ENCODE results near the gene SELENOM. TPM values are rescaled to one million over a fixed set of nuclear protein-coding genes. Genes with fewer than 3 reads are reported as not detected.

The SELENOM gene
- total RNA-seq, 2 donors from 2014 or later, result 27.1 to 61.7 TPM

- intact Hi-C loops (cut with DNase I), result no loop called here
- no peak overlapping the region for H3K4me3 ChIP-seq
- peaks cover 4% of the 10 kb centered on the region for H3K4me1 ChIP-seq
- H3K9me3 ChIP-seq, result no peaks in the 10 kb centered on the region
- peak overlapping the region in 1 of 2 donors; percentile 45 for H3K9ac ChIP-seq (ENCODE audit: low read depth in 2 of 2, low read length in 2 of 2)
- DNase-seq, result peak; percentile 42
- peak overlapping the region; percentile 27 for H3K27ac ChIP-seq
- H3K36me3 ChIP-seq, result peaks cover 5% of the 10 kb centered on the region
- H3K27me3 ChIP-seq, result no peaks in the 10 kb centered on the region
- TF ChIP-seq, protein P1, sequence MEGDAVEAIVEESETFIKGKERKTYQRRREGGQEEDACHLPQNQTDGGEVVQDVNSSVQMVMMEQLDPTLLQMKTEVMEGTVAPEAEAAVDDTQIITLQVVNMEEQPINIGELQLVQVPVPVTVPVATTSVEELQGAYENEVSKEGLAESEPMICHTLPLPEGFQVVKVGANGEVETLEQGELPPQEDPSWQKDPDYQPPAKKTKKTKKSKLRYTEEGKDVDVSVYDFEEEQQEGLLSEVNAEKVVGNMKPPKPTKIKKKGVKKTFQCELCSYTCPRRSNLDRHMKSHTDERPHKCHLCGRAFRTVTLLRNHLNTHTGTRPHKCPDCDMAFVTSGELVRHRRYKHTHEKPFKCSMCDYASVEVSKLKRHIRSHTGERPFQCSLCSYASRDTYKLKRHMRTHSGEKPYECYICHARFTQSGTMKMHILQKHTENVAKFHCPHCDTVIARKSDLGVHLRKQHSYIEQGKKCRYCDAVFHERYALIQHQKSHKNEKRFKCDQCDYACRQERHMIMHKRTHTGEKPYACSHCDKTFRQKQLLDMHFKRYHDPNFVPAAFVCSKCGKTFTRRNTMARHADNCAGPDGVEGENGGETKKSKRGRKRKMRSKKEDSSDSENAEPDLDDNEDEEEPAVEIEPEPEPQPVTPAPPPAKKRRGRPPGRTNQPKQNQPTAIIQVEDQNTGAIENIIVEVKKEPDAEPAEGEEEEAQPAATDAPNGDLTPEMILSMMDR (IDR thresholded peaks at IDR 0.05), result peak; percentile 72
Measured at GRCh38 chr22:31089160-31090100, 17.9 kb downstream of the SELENOM start.

DNA sequence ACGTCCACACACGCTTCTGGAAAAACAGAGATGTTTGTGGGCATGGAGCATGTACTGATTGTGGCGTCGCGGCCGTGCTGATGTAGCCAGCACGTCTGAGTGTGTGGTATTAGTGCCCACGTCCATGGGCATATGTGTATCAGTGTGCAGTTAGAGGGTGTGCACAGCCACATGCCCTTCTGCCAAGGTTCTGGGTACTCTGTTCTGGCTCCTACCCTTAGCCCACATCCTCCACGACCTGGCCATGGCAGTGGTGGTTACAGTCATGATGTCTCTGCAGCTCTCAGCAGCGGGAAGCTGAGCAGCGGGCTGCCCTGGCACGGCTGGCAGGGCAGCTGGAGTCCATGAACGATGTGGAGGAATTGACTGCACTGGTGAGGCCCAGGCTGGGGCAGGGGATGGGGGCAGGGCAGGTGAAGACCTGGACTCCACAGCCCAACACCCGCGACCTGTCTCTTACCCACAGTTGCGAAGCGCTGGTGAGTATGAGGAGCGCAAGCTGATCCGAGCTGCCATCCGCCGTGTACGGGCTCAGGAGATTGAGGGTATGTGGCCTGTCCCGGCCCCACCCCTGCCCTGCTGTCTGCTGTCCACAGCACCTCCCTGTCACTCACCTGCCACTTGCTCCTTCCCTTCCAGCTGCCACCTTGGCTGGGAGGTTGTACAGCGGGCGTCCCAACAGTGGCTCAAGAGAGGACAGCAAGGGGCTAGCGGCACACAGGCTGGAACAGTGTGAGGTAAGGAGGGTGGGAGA lies 19.0 kb downstream of the SELENOM start:
- TF ChIP-seq, protein P1 (IDR thresholded peaks at IDR 0.05), result no peak
- Histone ChIP-seq H3K36me3 (peaks cover 5% of the 10 kb centered on the region), H3K9me3 (no peaks in the 10 kb centered on the region), H3K4me1 (peaks cover 13% of the 10 kb centered on the region), H3K4me3 (no peak overlapping the region), H3K9ac (ENCODE audit: low read depth in 2 of 2, low read length in 2 of 2) (no peak overlapping the region), H3K27ac (no peak overlapping the region), H3K27me3 (no peaks in the 10 kb centered on the region)
- DNase-seq, result no peak
- intact Hi-C loops (cut with DNase I), result no loop called here

DNA sequence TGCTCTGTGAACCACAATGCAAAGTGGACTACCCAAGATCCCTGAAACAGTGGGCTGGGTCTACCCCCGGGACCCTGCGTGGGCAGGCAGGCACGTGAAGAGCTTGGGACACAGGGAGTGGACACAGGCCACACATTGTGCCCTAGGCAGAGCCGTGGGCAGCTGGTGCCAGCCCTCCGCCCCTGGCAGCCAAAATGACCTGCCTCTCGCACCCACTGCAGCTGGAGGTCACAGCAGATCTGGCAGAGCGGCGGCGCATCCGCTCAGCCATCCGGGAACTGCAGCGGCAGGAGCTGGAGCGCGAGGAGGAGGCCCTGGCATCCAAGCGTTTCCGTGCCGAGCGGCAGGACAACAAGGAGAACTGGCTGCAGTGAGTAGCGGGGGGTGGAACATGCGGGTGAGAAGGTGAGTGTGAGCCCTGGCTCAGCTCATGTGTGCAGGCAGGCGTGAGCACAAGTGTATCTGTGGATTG lies 19.6 kb downstream of the SELENOM start:
- H3K36me3 ChIP-seq, result no peaks in the 10 kb centered on the region
- intact Hi-C loops (cut with DNase I), result no loop called here
- no peak overlapping the region for H3K9ac ChIP-seq (ENCODE audit: low read depth in 2 of 2, low read length in 2 of 2)
- H3K4me1 ChIP-seq, result peaks cover 18% of the 10 kb centered on the region
- TF ChIP-seq, protein P1 (IDR thresholded peaks at IDR 0.05), result no peak
- H3K27me3 ChIP-seq, result no peaks in the 10 kb centered on the region
- no peak overlapping the region for H3K4me3 ChIP-seq
- no peak for DNase-seq
- no peaks in the 10 kb centered on the region for H3K9me3 ChIP-seq
- H3K27ac ChIP-seq, result no peak overlapping the region

DNA sequence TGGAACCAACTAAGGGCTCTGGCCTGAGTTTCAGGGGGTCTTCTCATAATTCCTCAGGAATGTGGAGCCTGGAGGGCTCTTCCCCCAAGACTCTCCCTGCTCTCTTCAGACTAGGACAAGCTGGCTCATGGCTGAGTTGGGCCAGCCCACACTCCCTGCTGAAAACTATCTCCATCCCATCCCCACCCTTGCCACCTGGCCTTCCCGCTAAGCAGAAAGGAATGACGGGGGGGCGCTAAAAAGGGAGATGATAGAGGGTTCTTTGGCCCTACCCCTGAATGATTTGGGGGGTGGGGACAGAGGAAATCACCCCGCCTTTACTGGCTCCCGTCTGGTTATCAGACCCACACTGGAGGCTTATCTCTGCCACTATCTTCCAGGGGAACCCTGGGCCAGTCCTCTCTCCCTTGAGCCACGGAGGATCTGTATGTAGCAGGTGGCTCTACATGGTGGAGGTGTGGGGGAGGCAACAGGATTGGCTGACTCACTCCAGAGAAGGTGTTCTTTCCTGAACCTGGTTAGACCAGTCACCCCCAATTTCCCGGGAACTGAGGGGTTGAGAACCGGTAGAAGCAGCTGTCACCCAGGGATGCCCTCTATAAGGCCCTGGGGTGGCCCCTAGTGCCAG lies 20.6 kb downstream of the SELENOM start:
- Histone ChIP-seq H3K4me1 (peaks cover 25% of the 10 kb centered on the region), H3K27ac (peak overlapping the region; percentile 86)
- intact Hi-C loops (cut with DNase I), result no loop called here

More for the DNA sequence above, 20.6 kb downstream of the SELENOM start:
- Histone ChIP-seq H3K4me3 (no peak overlapping the region), H3K27me3 (no peaks in the 10 kb centered on the region), H3K36me3 (no peaks in the 10 kb centered on the region), H3K9me3 (no peaks in the 10 kb centered on the region), H3K9ac (ENCODE audit: low read depth in 2 of 2, low read length in 2 of 2) (no peak overlapping the region)
- DNase-seq, result no peak
- TF ChIP-seq, protein P1 (IDR thresholded peaks at IDR 0.05), result no peak

Measured in colonic mucosa (tissue), 4 donors.